Mesothelial cell of epicardium (in vitro differentiated cells): ENCODE measurements around the gene PDE4D. TPM values are rescaled to one million over a fixed set of nuclear protein-coding genes. Genes with fewer than 3 reads are reported as not detected.

Experiments used
- DNase-seq, 2 experiments: peaks; one replicate each; pipeline ENCODE4 v3.0.0; 2021; ENCODE audit warnings: low spot score in 2 of 2; ENCODE audit not compliant: unreplicated experiment in 2 of 2
- H3K27ac Mint-ChIP-seq: 2 replicates; pipeline ENCODE4 v1.8.0; 2021; ENCODE audit warnings: mixed read lengths
- H3K27me3 Mint-ChIP-seq: 2 replicates; pipeline ENCODE4 v1.8.0; 2021; ENCODE audit warnings: low read depth, mixed read lengths
- H3K36me3 Mint-ChIP-seq: 2 replicates; pipeline ENCODE4 v1.8.0; 2021; ENCODE audit warnings: mixed read lengths
- H3K4me1 Mint-ChIP-seq: 2 replicates; pipeline ENCODE4 v1.8.0; 2021; ENCODE audit warnings: mixed read lengths
- H3K4me3 Mint-ChIP-seq: 2 replicates; pipeline ENCODE4 v1.8.0; 2021; ENCODE audit warnings: mild to moderate bottlenecking, moderate library complexity, mixed read lengths
- H3K9me3 Mint-ChIP-seq: 2 replicates; pipeline ENCODE4 v1.8.0; 2021; ENCODE audit warnings: mixed read lengths
- total RNA-seq: library from RNA; stranded (reverse); gene quantifications from 3 replicates; pipeline ENCODE4 v1.2.1, GENCODE V29; 2021
- TF ChIP-seq, protein P1 (sequence below): fragments of 200-600 bp; sonication (generic); IDR thresholded peaks from one replicate; pipeline ENCODE4 v1.5.0; 2021; ENCODE audit warnings: antibody characterized with exemption; ENCODE audit not compliant: unreplicated experiment

PDE4D gene
- total RNA-seq, 1 donor from 2014 or later = 105 TPM

GRCh38 chr5:59829386-59829785, 64.1 kb downstream of the PDE4D start:
- no peak for DNase-seq
- Mint-ChIP-seq H3K9me3 (peaks cover 4% of the 10 kb centered on the region), H3K27ac (peak overlapping the region; percentile 86), H3K4me3 (no peak overlapping the region), H3K36me3 (peaks cover 3% of the 10 kb centered on the region), H3K4me1 (peaks cover 56% of the 10 kb centered on the region), H3K27me3 (no peaks in the 10 kb centered on the region)
- TF ChIP-seq, protein P1, sequence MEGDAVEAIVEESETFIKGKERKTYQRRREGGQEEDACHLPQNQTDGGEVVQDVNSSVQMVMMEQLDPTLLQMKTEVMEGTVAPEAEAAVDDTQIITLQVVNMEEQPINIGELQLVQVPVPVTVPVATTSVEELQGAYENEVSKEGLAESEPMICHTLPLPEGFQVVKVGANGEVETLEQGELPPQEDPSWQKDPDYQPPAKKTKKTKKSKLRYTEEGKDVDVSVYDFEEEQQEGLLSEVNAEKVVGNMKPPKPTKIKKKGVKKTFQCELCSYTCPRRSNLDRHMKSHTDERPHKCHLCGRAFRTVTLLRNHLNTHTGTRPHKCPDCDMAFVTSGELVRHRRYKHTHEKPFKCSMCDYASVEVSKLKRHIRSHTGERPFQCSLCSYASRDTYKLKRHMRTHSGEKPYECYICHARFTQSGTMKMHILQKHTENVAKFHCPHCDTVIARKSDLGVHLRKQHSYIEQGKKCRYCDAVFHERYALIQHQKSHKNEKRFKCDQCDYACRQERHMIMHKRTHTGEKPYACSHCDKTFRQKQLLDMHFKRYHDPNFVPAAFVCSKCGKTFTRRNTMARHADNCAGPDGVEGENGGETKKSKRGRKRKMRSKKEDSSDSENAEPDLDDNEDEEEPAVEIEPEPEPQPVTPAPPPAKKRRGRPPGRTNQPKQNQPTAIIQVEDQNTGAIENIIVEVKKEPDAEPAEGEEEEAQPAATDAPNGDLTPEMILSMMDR = no peak

DNA sequence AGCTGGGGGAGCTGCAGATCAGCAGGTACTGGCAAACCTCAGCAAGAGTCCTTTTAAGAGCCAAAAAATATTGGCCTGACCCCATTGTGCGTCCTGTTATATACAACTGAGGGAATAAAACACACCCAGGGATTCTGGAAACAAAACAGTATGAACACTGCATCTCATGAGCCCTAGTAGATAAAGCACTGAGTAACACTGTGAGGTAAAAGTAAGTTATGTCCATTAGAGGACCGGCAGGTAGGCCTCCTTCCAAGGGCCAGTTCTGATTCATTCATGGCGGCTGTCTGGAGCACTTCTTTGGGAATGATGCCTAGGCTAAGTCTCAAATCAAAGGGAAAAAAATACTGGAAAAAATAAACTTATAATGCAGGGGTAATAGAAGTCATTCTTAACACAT, 64.9 kb downstream of the PDE4D start:
- no peak for DNase-seq
- Mint-ChIP-seq H3K4me1 (peaks cover 58% of the 10 kb centered on the region), H3K4me3 (no peak overlapping the region), H3K36me3 (peaks cover 3% of the 10 kb centered on the region), H3K27me3 (no peaks in the 10 kb centered on the region), H3K9me3 (peaks cover 4% of the 10 kb centered on the region), H3K27ac (peak overlapping the region; percentile 44)
- TF ChIP-seq, protein P1 = no peak

GRCh38 chr5:59826996-59827395, 66.5 kb downstream of the PDE4D start:
- H3K9me3 Mint-ChIP-seq = peaks cover 4% of the 10 kb centered on the region
- no peak overlapping the region for H3K4me3 Mint-ChIP-seq
- TF ChIP-seq, protein P1 = no peak
- peaks cover 3% of the 10 kb centered on the region for H3K36me3 Mint-ChIP-seq
- no peak overlapping the region for H3K27ac Mint-ChIP-seq
- H3K4me1 Mint-ChIP-seq = peaks cover 51% of the 10 kb centered on the region
- H3K27me3 Mint-ChIP-seq = no peaks in the 10 kb centered on the region
- no peak for DNase-seq

- H3K9me3 Mint-ChIP-seq = peaks cover 4% of the 10 kb centered on the region
- TF ChIP-seq, protein P1 = no peak
- H3K36me3 Mint-ChIP-seq = peaks cover 3% of the 10 kb centered on the region
- peaks cover 3% of the 10 kb centered on the region for H3K27me3 Mint-ChIP-seq
- no peak for DNase-seq
- H3K4me1 Mint-ChIP-seq = peaks cover 19% of the 10 kb centered on the region
- H3K27ac Mint-ChIP-seq = peak overlapping the region; percentile 51
- H3K4me3 Mint-ChIP-seq = no peak overlapping the region
Observed at GRCh38 chr5:59823420-59823819, 70.1 kb downstream of the PDE4D start.

DNA sequence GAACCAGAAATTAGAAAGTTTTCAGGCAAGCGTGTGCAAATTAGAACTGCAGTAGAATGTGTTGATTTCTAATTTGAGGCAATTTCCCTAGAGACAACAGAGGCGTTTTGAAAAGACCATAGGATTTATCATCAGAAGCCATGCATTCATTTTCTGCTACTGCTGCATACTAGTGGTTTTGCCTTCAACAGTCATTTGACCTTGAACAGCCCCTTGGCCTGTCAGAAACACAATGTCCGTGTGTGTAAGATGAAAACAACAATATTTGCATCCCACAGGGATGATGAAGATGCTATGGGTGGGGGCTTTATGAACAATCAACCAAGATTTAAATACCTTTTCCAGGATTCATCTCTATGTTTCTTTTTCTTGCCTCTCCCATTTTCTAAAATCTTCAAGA, 73.7 kb downstream of the PDE4D start:
- Mint-ChIP-seq H3K9me3 (peaks cover 3% of the 10 kb centered on the region), H3K4me1 (peaks cover 10% of the 10 kb centered on the region), H3K4me3 (no peak overlapping the region), H3K27ac (no peak overlapping the region), H3K27me3 (peaks cover 3% of the 10 kb centered on the region), H3K36me3 (peaks cover 2% of the 10 kb centered on the region)
- no peak for DNase-seq
- TF ChIP-seq, protein P1 = no peak

- Mint-ChIP-seq H3K27ac (no peak overlapping the region), H3K36me3 (no peaks in the 10 kb centered on the region), H3K9me3 (no peaks in the 10 kb centered on the region), H3K4me3 (no peak overlapping the region), H3K4me1 (peaks cover 4% of the 10 kb centered on the region), H3K27me3 (peaks cover 3% of the 10 kb centered on the region)
- TF ChIP-seq, protein P1 = no peak
- no peak for DNase-seq
Observed at GRCh38 chr5:59817536-59817935, 76.0 kb downstream of the PDE4D start.
